Measurements from ENCODE around the gene DCDC2.
"Not testable (repeated sequence)": the region's sequence is repeated elsewhere in the genome, so short reads cannot be mapped to it uniquely, and the experiment has no call there.

Gene DCDC2

DNA sequence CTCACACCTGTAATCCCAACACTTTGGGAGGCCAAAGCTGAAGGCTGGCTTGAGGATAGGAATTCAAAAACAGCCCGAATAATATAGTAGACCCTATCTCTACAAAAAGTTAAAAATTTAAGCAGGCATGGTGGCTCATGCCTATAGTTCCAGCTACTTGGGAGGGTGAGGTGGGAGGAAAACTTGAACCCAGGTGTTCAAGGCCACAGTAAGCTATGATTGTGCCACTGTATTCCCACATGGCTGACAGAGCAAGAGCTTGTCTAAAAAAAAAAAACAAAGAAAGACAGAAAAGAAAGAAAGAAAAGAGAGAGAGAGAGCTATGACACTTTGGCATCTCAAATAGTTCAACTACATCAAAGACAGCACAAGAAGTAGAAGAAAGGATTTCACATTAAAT, 33.2 kb downstream of the DCDC2 start:
- no peak for DNase-seq (ENCODE audit: low read depth)

DNA sequence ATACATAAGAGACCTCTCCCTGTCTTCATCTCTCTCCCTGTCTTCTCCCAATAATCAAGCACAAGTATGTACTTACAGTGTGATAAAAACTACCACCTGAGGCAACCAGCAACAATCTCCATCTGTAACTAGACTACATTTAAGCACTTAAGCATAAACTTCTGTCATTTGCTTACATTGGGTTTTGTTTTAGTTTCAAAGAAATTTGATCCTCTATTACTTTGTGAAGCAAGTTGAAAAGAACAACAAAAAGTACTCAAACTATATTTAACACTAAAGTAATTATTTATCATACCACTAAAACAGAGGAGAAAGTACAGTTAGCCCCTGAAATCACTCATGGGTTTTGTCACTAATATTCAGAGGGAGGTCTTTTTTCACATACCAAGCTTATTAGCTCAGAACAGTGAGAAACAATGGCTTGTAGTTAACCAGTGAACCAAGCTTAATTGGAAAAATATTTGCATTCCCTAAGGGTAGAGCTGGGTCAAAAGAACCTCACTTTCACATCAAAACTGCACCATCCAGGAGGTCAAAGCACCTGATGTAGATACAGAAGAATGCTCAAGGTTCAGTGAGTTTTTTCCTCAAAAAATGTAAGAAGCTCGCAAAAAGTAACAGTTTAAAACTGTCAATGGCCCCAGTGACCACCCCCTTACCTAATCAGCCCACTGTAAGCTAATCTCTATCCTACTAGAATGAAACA, 34.1 kb downstream of the DCDC2 start:
- no peak for DNase-seq (ENCODE audit: low read depth)

DNA sequence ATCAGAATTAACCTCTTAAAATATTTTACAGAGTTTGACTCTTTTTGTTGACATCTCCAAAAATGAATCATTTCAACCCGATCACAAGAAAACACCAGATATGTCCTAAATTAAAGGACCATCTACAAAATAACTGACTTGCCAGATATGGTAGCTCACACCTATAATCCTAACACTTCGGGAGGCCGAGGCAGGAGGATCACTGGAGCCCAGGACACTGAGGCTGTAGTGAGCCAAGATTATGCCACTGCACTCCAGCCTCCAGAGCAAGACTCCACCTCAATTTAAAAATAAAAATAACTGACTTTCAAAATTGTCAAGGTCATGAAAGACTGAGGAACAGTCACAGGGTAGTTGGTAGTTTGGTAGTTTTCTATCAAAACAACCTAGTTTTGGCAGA, 34.9 kb downstream of the DCDC2 start:
- DNase-seq (ENCODE audit: low read depth), result no peak

DNA sequence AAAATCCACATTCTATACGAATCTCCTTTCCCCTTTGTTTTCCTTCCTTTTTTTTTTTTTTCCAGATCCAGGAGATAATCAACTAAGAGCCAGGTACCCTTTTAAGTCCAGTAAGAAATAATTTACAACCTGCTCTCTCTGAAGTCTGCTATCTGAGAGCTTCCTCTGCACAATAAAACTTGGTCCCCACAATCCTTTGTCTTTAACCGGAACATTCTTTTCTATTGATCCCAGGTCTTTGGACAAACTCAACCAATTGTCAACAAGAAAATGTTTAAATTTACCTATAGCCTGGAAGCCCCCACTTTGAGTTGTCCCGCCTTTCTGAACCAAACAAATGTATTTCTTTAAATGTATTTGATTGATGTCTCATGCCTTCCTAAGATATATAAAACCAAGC, 35.4 kb downstream of the DCDC2 start:
- DNase-seq (ENCODE audit: low read depth), result not testable (repeated sequence)

GRCh38 chr6:24321538-24322162, 36.2 kb downstream of the DCDC2 start:
- DNase-seq (ENCODE audit: low read depth), result no peak

DNA sequence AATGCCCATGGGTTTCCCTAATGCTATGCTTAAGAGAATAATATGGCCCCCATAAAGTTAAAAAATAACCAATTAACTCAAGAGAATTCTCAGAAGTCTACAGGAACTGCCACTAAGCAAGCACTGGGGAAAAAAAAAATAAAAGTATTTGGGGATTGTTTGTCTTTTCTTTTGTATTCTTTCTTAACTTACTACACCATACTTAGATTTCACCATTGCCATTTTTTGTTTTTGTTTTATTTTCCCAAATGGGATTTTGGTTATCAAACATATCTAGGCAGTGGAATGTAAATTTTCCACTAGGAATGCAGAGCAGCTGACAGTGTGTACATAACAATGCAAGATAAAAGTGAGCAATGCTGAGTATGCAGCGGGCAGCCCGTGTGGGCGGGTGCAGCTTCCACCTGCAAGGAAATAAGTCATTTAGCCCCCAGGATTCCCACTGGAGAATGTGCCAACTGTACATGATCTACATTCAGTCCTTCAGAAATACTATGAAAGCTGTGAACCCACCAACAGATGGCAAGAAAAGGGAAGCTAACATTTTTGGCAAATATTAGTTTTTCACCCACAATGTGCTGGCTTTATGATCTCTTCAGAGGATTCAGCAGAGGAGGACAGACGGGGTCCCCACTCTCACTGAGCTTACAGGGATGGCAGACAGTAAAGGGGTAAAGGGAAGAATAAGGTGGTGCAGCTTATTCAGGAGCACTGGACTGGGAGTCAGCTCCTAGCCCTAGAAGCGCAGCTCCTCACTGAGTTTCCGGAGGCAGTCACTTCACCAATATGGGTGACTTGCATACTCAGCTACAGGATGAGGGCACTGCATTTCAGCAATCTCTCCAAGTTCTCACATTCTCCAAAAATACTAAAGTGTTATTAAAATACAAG, 44.4 kb downstream of the DCDC2 start:
- DNase-seq (ENCODE audit: low read depth), result no peak

- not testable (repeated sequence) for DNase-seq (ENCODE audit: low read depth)
These were observed 46.1 kb downstream of the DCDC2 start for GRCh38 chr6:24311775-24312174.

DNA sequence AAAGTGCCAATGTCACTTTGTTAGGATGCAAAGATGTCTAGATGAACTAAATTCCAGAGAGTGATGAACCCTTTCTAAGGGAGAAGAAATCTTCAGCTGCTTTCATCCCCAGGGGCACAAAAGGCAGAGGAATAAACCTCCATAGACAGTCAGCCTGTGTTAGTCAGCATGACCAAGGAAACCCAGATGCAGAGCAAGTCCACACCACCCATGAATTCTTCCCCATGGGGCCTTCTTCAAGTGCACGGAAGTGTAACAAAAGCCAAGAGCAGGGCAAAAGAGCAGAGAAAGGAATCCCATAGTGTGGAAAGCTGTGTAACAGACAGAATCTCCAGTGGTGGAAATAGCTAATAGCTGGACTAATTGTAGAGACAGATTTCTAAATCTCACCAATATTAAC, 50.0 kb downstream of the DCDC2 start:
- no peak for DNase-seq (ENCODE audit: low read depth)

GRCh38 chr6:24306936-24307335, 50.9 kb downstream of the DCDC2 start:
- DNase-seq (ENCODE audit: low read depth), result no peak

GRCh38 chr6:24306038-24306437, 51.8 kb downstream of the DCDC2 start:
- no peak for DNase-seq (ENCODE audit: low read depth)

- DNase-seq (ENCODE audit: low read depth), result no peak
These were observed 60.9 kb downstream of the DCDC2 start for GRCh38 chr6:24296944-24297343.

DNA sequence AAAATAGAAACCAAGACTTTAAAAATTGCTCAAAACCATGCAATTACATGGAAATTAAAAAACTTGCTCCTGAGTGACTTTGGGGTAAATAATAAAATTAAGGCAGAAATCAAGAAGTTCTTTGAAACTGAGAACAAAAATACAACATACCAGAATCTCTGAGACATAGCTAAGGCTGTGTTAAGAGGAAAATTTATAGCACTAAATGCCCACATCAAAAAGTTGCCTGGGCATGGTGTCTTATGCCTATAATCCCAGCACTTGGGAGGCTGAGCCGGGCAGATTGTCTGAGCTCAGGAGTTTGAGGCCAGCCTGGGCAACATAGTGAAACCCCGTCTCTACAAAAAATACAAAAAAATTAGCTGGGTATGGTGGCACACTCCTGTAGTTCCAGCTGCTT, 64.0 kb downstream of the DCDC2 start:
- not testable (repeated sequence) for DNase-seq (ENCODE audit: low read depth)

DNA sequence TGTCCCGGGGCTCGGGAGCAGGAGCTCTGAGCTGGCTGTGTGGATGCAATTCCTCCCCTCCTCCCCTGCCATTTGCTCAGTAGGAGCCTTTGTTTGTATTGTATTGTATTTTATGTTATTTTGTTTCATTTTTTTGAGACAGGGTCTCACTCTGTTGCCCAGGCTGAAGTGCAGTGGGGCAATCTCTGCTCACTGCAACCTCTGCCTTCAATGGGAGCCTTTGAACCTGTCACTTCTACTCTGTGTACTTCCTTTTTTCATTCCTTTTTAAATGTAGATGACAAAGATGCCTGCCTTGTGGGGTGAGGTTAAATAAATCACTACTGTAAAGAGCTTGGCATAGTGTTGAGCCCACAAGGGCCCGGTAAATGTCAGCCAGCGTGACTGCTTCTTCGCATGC, 70.6 kb downstream of the DCDC2 start:
- DNase-seq (ENCODE audit: low read depth), result no peak

DNA sequence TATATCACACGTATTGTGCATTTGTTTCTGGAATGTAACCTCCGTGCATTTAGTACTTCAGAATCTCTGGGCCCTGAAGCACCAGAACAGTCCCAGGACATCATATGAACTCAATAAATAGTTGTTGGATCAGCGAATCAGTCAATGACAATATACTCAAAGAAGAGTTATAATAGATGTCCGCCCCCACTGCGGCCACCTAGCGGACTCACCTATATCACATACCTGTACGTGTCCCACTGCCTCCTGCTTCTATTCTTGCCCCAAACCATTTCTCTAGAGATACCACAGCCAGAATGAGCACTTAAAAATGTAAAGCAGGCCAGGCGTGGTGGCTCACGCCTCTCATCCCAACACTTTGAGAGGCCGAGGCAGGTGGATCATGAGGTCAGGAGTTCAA, 73.9 kb downstream of the DCDC2 start:
- no peak for DNase-seq (ENCODE audit: low read depth)

DNA sequence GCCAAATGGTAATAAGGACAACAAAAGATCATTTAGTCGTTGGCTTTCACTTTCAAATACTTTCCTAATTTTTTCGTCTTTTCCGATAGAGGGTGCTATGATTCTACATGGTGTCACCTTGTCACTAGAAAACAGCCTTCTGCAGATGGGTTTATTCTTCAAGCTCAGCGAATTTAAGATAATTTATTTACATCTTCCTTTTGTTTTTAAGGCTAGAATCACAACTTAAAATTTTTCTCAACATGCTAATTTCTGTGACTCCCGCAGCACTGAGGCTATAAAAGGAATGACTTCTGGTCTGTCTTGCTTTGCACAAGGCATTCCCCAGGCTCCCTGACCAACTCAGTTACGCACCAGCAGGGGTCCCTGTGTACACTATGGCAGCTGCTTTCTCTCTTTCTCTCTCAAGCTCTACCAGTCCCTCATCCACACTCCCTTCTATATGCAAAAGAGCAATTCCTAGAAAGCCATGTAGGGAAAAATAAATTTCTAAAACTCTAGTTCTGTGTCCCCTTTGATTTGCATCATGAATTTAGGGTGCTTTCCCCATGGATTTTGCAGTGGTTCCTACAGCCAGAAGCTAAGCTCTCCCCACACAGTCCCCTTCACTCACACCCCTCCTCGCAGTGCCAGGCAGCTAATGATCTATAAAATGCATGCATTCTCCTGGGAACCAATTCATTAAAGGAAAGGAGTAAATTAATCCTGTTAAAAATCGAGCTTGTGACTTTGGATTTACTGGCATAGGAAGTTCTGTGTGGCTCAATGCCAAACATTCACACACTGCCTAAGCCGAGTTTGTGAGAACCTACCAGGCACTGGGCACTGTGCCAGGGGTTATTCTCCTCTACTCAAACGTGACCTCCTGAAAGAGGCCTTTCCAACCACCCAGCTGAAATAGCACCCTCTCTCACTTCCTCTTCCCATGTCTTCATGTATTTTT, 74.5 kb downstream of the DCDC2 start:
- peak; percentile 36 for DNase-seq (ENCODE audit: low read depth)

- no peak for DNase-seq (ENCODE audit: low read depth)
These were observed 83.3 kb downstream of the DCDC2 start for GRCh38 chr6:24274441-24275083.

- no peak for DNase-seq (ENCODE audit: low read depth)
These were observed 84.6 kb downstream of the DCDC2 start for GRCh38 chr6:24273096-24273870.

GRCh38 chr6:24272553-24272952, 85.3 kb downstream of the DCDC2 start:
- no peak for DNase-seq (ENCODE audit: low read depth)

- no peak for DNase-seq (ENCODE audit: low read depth)
These were observed 85.7 kb downstream of the DCDC2 start for GRCh38 chr6:24272148-24272547.

GRCh38 chr6:24270011-24270410, 87.8 kb downstream of the DCDC2 start:
- no peak for DNase-seq (ENCODE audit: low read depth)

DNA sequence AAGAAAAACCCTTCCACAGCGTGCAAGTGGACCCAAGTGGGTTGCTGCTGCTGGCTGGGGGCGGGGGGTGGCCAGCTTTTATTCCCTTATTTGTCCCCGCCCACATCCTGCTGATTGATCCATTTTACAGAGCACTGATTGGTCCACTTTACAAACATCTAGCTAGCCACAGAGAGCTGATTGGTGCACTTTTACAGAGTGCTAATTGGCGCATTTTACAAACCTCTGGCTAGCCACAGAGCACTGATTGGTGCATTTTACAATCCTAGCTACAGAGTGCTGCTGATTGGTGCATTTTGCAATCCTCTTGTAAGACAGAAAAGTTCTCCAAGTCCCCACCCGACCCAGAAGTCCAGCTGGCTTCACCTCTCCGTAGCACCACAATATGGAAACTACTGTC, 99.6 kb downstream of the DCDC2 start:
- DNase-seq (ENCODE audit: low read depth), result not testable (repeated sequence)

All from activated T-cell treated with anti-CD3 and anti-CD28 coated beads for 48 hours (primary cell).